HG02678 (cell line): ENCODE data around the gene C1QL4.
"Not testable (repeated sequence)": the region's sequence is repeated elsewhere in the genome, so short reads cannot be mapped to it uniquely, and the experiment has no call there.

ENCODE experiments used
- ATAC-seq: cut with Tn5 transposase; IDR thresholded peaks from one replicate; pipeline ENCODE4 v1.9.1; 2021; ENCODE audit warnings: mild to moderate bottlenecking, moderate library complexity; ENCODE audit not compliant: unreplicated experiment

Gene C1QL4

DNA sequence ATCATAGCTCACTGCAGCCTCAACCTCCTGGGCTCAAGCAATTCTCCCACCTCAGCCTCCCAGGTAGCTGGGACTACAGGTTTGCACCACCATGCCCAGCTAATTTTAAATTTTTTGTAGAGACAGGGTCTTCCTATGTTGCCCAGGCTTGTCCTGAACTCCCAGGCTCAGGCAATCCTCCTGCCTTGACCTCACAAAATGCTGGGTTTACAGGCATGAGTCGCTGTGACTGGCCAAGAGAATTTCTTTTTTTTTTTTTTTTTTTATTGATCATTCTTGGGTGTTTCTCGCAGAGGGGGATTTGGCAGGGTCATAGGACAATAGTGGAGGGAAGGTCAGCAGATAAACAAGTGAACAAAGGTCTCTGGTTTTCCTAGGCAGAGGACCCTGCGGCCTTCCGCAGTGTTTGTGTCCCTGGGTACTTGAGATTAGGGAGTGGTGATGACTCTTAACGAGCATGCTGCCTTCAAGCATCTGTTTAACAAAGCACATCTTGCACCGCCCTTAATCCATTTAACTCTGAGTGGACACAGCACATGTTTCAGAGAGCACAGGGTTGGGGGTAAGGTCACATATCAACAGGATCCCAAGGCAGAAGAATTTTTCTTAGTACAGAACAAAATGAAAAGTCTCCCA lies 54.1 kb downstream of the C1QL4 start:
- not testable (repeated sequence) for ATAC-seq
